H9 (cell line): ENCODE results near the gene PIP4P1. TPM values are rescaled to one million over a fixed set of nuclear protein-coding genes. Genes with fewer than 3 reads are reported as not detected.
A peak's percentile ranks its signal among the peaks of the same experiment; 100 is the strongest.

ENCODE experiments used
- DNase-seq: peaks from one replicate; pipeline ENCODE4 v3.0.0-alpha.2; 2017
- H2AFZ ChIP-seq: one replicate; pipeline ENCODE4 v1.6.1; 2013; ENCODE audit warnings: mild to moderate bottlenecking, low read length, control low read depth, moderate library complexity
- H2AK5ac ChIP-seq: 2 replicates; pipeline ENCODE4 v1.6.1; 2013; ENCODE audit warnings: low read length, control low read depth, mixed read lengths; ENCODE audit not compliant: insufficient read length
- H2BK120ac ChIP-seq: one replicate; pipeline ENCODE4 v1.6.1; 2013; ENCODE audit warnings: low read depth, mild to moderate bottlenecking, low read length, control low read depth, inconsistent platforms; ENCODE audit not compliant: poor library complexity, severe bottlenecking
- H2BK12ac ChIP-seq: 2 replicates; pipeline ENCODE4 v1.6.1; 2013; ENCODE audit warnings: low read length, control low read depth, mixed read lengths, low read depth; ENCODE audit not compliant: insufficient read length
- H2BK15ac ChIP-seq: 2 replicates; pipeline ENCODE4 v1.6.1; 2013; ENCODE audit warnings: low read depth, low read length, control low read depth
- H2BK20ac ChIP-seq: one replicate; pipeline ENCODE4 v1.6.1; 2013; ENCODE audit warnings: low read depth, mild to moderate bottlenecking, low read length, control low read depth, inconsistent platforms; ENCODE audit not compliant: poor library complexity, severe bottlenecking
- H2BK5ac ChIP-seq: 2 replicates; pipeline ENCODE4 v1.6.1; 2013; ENCODE audit warnings: low read length, control low read depth, mixed read lengths; ENCODE audit not compliant: insufficient read length
- H3K14ac ChIP-seq: 2 replicates; pipeline ENCODE4 v1.6.1; 2013; ENCODE audit warnings: low read length, control low read depth; ENCODE audit not compliant: insufficient read depth
- H3K18ac ChIP-seq: 2 replicates; pipeline ENCODE4 v1.6.1; 2013; ENCODE audit warnings: low read depth, mild to moderate bottlenecking, mixed read lengths, low read length, control low read depth; ENCODE audit not compliant: insufficient read length
- H3K23ac ChIP-seq: 2 replicates; pipeline ENCODE4 v1.6.1; 2013; ENCODE audit warnings: low read length, control low read depth, mixed read lengths, low read depth; ENCODE audit not compliant: insufficient read length
- H3K23me2 ChIP-seq: 2 replicates; pipeline ENCODE4 v1.6.1; 2013; ENCODE audit warnings: low read depth, mild to moderate bottlenecking, mixed read lengths, low read length, control low read depth; ENCODE audit not compliant: insufficient read length, poor library complexity, severe bottlenecking
- H3K27ac ChIP-seq: 2 replicates; pipeline ENCODE4 v1.5.1; 2013; ENCODE audit warnings: low read length, control low read depth, mixed read lengths, low read depth; ENCODE audit not compliant: insufficient read length
- H3K27me3 ChIP-seq: 2 replicates; pipeline ENCODE4 v1.6.1; 2013; ENCODE audit warnings: low read length, control low read depth, inconsistent platforms; ENCODE audit not compliant: insufficient read depth
- H3K4ac ChIP-seq: 2 replicates; pipeline ENCODE4 v1.6.1; 2013; ENCODE audit warnings: low read depth, mild to moderate bottlenecking, control low read depth, inconsistent platforms, low read length, moderate library complexity
- H3K4me1 ChIP-seq: 2 replicates; pipeline ENCODE4 v1.6.1; 2013; ENCODE audit warnings: low read length, control low read depth, inconsistent platforms; ENCODE audit not compliant: insufficient read depth
- H3K4me2 ChIP-seq: 2 replicates; pipeline ENCODE4 v1.6.1; 2013; ENCODE audit warnings: low read length, control low read depth, mixed read lengths; ENCODE audit not compliant: insufficient read length, insufficient read depth
- H3K56ac ChIP-seq: 2 replicates; pipeline ENCODE4 v1.6.1; 2013; ENCODE audit warnings: low read depth, mild to moderate bottlenecking, mixed read lengths, low read length, control low read depth; ENCODE audit not compliant: insufficient read length
- H3K79me1 ChIP-seq: 2 replicates; pipeline ENCODE4 v1.6.1; 2013; ENCODE audit warnings: low read depth, mild to moderate bottlenecking, moderate library complexity, low read length, control low read depth, inconsistent platforms; ENCODE audit not compliant: insufficient read depth, poor library complexity, severe bottlenecking
- H3K79me2 ChIP-seq: 2 replicates; pipeline ENCODE4 v1.6.1; 2013; ENCODE audit warnings: low read length, control low read depth, inconsistent platforms; ENCODE audit not compliant: insufficient read depth
- H3K9ac ChIP-seq: 2 replicates; pipeline ENCODE4 v1.6.1; 2013; ENCODE audit warnings: low read length, control low read depth, mixed read lengths; ENCODE audit not compliant: insufficient read length; ENCODE audit errors: extremely low read depth
- H3K9me3 ChIP-seq: one replicate; pipeline ENCODE4 v1.6.1; 2013; ENCODE audit warnings: low read depth, low read length, inconsistent platforms; ENCODE audit not compliant: control insufficient read depth
- H3T11ph ChIP-seq: one replicate; pipeline ENCODE4 v1.6.1; 2013; ENCODE audit warnings: mild to moderate bottlenecking, low read length, control low read depth, inconsistent platforms
- H4K20me1 ChIP-seq: one replicate; pipeline ENCODE4 v1.6.1; 2013; ENCODE audit not compliant: control insufficient read depth, insufficient read length, insufficient read depth
- H4K5ac ChIP-seq: 2 replicates; pipeline ENCODE4 v1.6.1; 2013; ENCODE audit warnings: low read depth, mild to moderate bottlenecking, mixed read lengths, low read length, control low read depth; ENCODE audit not compliant: insufficient read length
- H4K8ac ChIP-seq: replicated peaks from 2 replicates; pipeline ENCODE4 v1.6.1; 2013; ENCODE audit warnings: low read length, control low read depth, mixed read lengths, low read depth; ENCODE audit not compliant: insufficient read length
- H4K91ac ChIP-seq: 2 replicates; pipeline ENCODE4 v1.6.1; 2013; ENCODE audit warnings: low read depth, mild to moderate bottlenecking, moderate library complexity, mixed read lengths, low read length, control low read depth; ENCODE audit not compliant: insufficient read length
- H3K27ac Mint-ChIP-seq, 3 experiments: 2 replicates in 2 of 3; 3 replicates in 1 of 3; pipeline ENCODE4 v1.8.0; 2020 to 2021; ENCODE audit warnings: mixed read lengths in 3 of 3, mild to moderate bottlenecking in 1 of 3, moderate library complexity in 1 of 3
- H3K27me3 Mint-ChIP-seq: 2 replicates; pipeline ENCODE4 v1.8.0; 2021; ENCODE audit warnings: low read depth, mild to moderate bottlenecking, moderate library complexity, mixed read lengths
- H3K36me3 Mint-ChIP-seq, 3 experiments: 2 replicates in 2 of 3; 3 replicates in 1 of 3; pipeline ENCODE4 v1.8.0; 2020 to 2021; ENCODE audit warnings: low read depth in 3 of 3, mixed read lengths in 3 of 3; ENCODE audit not compliant: insufficient read depth in 1 of 3
- H3K4me1 Mint-ChIP-seq, 2 experiments: 2 replicates each; pipeline ENCODE4 v1.8.0; 2020; ENCODE audit warnings: mixed read lengths in 2 of 2
- H3K4me3 Mint-ChIP-seq, 2 experiments: 2 replicates in 1 of 2; 3 replicates in 1 of 2; pipeline ENCODE4 v1.8.0; 2020 to 2021; ENCODE audit warnings: mild to moderate bottlenecking in 2 of 2, mixed read lengths in 2 of 2, moderate library complexity in 1 of 2
- H3K9me3 Mint-ChIP-seq, 2 experiments: 2 replicates in 1 of 2; 3 replicates in 1 of 2; pipeline ENCODE4 v1.8.0; 2020; ENCODE audit warnings: mild to moderate bottlenecking in 2 of 2, mixed read lengths in 2 of 2, moderate library complexity in 1 of 2
- CTCF ChIP-seq: fragments of 200-600 bp; sonication (generic); conservative IDR thresholded peaks from 3 replicates; pipeline ENCODE4 v1.8.0; 2021; ENCODE audit warnings: antibody characterized with exemption, mild to moderate bottlenecking
- WGBS: extraction: QIAGEN DNeasy Blood & Tissue Kit; methylation state at CpG from one replicate; pipeline ENCODE4 v1.1.7; 2013; ENCODE audit warnings: missing lambda C conversion rate, low lambda C conversion rate, mixed read lengths; ENCODE audit not compliant: insufficient read length; ENCODE audit errors: extremely low coverage; 5-methylcytosine and 5-hydroxymethylcytosine counted together
- total RNA-seq: library from RNA; stranded (reverse); gene quantifications from 2 replicates; pipeline ENCODE4 v1.2.1, GENCODE V29; 2021

Gene PIP4P1
- total RNA-seq, 1 experiment from 2014 or later: 41.6 TPM

- no peak for TF ChIP-seq CTCF
- DNase-seq: peak; percentile 85
- H3K27ac ChIP-seq: no peak within 1 kb of the TSS
- peaks cover 4% of the 10 kb centered on the region for H3K23me2 ChIP-seq
- peak within 1 kb of the TSS; percentile 70 for H3K4me2 ChIP-seq
- H4K5ac ChIP-seq: no peak within 1 kb of the TSS
- H2AFZ ChIP-seq: peak within 1 kb of the TSS; percentile 99
- no peak within 1 kb of the TSS for H2BK120ac ChIP-seq
- WGBS: no CpG with 5 or more reads among the region's 43 CpGs
- H3K18ac ChIP-seq: peak within 1 kb of the TSS; percentile 62
- no peak within 1 kb of the TSS for H3T11ph ChIP-seq
- no peak within 1 kb of the TSS for H4K91ac ChIP-seq
- H3K9ac ChIP-seq: peak within 1 kb of the TSS; percentile 65
- Mint-ChIP-seq H3K9me3 (no peaks in the 10 kb centered on the region), H3K4me1 (peaks cover 21% of the 10 kb centered on the region in 2 experiments), H3K27me3 (no peaks in the 10 kb centered on the region), H3K4me3 (peak within 1 kb of the TSS; percentile 78 to 91), H3K27ac (peak within 1 kb of the TSS; percentile 65 to 94 (median 73); a peak in 6 of 7 replicates), H3K36me3 (peaks cover 0 to 1% (median 0%) of the 10 kb centered on the region in 3 experiments; a peak in 1 of 7 replicates)
- H3K4me1 ChIP-seq: no peaks in the 10 kb centered on the region
- H2BK5ac ChIP-seq: no peak within 1 kb of the TSS
- H2BK12ac ChIP-seq: no peak within 1 kb of the TSS
- H3K79me1 ChIP-seq: no peaks in the 10 kb centered on the region
- no peaks in the 10 kb centered on the region for H4K20me1 ChIP-seq
- no peaks in the 10 kb centered on the region for H3K79me2 ChIP-seq
- H3K9me3 ChIP-seq: no peaks in the 10 kb centered on the region
- H2BK15ac ChIP-seq: no peak within 1 kb of the TSS
- H3K23ac ChIP-seq: no peak within 1 kb of the TSS
- no peak within 1 kb of the TSS for H4K8ac ChIP-seq
- H3K56ac ChIP-seq: no peak within 1 kb of the TSS
- H3K14ac ChIP-seq: peak within 1 kb of the TSS; percentile 74; the same call in 1 of the 2 replicates
- H3K27me3 ChIP-seq: no peaks in the 10 kb centered on the region
- H2BK20ac ChIP-seq: no peak within 1 kb of the TSS
- no peak within 1 kb of the TSS for H2AK5ac ChIP-seq
- H3K4ac ChIP-seq: no peak within 1 kb of the TSS
These were observed 48.1 kb downstream of the PIP4P1 start, which contains the start of gene TEP1 for GRCh38 chr14:20412876-20413743. TEP1 (minus strand) TSS chr14:20413501; CDS start chr14:20408439, 5,062 bp downstream.
